ENCODE results near the gene EYS. TPM values are rescaled to one million over a fixed set of nuclear protein-coding genes. Genes with fewer than 3 reads are reported as not detected.

EYS gene
- total and polyA plus RNA-seq, 4 donors = not detected

- Histone ChIP-seq H3K36me3 (ENCODE audit: control insufficient read depth in 1 of 2, insufficient read depth in 2 of 2, low read length in 1 of 2) (no peaks in the 10 kb centered on the region), H3K4me3 (ENCODE audit: low read length in 2 of 2) (no peak overlapping the region), H3K27me3 (ENCODE audit: control insufficient read depth in 1 of 2, insufficient read depth in 2 of 2, low read length in 1 of 2) (no peaks in the 10 kb centered on the region), H3K9me3 (ENCODE audit: control insufficient read depth, low read length) (no peaks in the 10 kb centered on the region), H3K4me1 (ENCODE audit: control insufficient read depth in 1 of 2, insufficient read depth in 2 of 2, low read length in 2 of 2) (no peaks in the 10 kb centered on the region), H3K27ac (ENCODE audit: low read depth in 1 of 2, low read length in 2 of 2) (no peak overlapping the region)
- ATAC-seq (ENCODE audit: low FRiP score) (no peak), DNase-seq (no peak)
- 87 to 90% methylated on average over 4 of the region's 4 CpGs for WGBS, 2 donors
- intact Hi-C loops (cut with DNase I) = no loop called here
Measured at GRCh38 chr6:63872233-63872632, 1834.8 kb downstream of the EYS start.

DNA sequence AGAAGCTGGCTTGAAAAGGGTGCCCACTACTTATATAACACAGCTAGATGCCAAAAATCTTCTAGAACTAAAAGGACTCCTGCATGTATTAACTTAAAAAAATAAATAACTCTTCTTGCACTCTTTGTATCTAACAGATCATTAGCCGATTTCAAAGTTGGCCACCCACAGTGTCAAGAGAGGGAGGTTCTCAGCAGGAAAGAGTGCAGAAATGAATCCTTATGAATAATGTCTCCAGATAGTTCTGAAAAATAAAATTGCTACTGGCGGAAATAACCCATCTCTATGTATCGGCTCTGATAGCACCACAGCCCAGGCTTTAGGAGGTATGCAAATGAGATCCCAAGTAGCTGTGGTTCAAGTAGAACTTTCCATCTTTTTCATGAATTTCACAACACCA lies 1838.7 kb downstream of the EYS start:
- Histone ChIP-seq H3K4me3 (ENCODE audit: low read length in 2 of 2) (no peak overlapping the region), H3K27ac (ENCODE audit: low read depth in 1 of 2, low read length in 2 of 2) (no peak overlapping the region), H3K36me3 (ENCODE audit: control insufficient read depth in 1 of 2, insufficient read depth in 2 of 2, low read length in 1 of 2) (no peaks in the 10 kb centered on the region), H3K4me1 (ENCODE audit: control insufficient read depth in 1 of 2, insufficient read depth in 2 of 2, low read length in 2 of 2) (no peaks in the 10 kb centered on the region), H3K9me3 (ENCODE audit: control insufficient read depth, low read length) (no peaks in the 10 kb centered on the region), H3K27me3 (ENCODE audit: control insufficient read depth in 1 of 2, insufficient read depth in 2 of 2, low read length in 1 of 2) (no peaks in the 10 kb centered on the region)
- 72 to 78% methylated on average over 3 of the region's 3 CpGs for WGBS, 2 donors
- intact Hi-C loops (cut with DNase I) = no loop called here
- ATAC-seq (ENCODE audit: low FRiP score) = no peak
- no peak for DNase-seq

DNA sequence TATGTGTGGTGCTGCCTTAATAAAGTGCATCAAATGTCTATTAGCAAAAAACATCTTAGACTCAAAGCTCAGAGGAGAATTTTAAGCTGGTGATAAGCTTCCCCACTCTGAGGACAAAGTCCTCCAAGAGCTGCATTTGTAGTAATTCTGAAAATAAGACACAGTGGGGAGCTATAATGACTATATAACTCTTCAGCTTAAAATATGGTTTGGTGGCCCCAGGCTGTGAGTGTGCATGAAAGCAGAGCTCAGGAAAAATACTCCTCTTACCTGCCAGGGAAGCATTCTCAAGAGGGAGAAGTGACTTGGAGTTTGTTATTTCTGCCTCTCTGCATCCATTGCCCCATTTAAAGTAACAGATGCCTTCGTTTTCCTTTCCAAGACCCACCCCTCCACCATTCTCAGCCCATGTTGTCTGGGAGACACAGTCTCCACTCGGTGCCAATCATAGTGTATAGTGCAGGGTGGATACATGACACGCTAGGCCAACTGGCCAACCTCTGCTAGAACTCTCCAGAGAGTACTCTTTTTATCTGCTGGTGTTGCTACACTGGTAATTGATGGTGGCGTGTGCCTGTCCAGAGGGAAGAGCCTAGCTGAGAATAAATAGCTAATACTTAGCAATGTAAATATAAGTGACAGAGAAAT lies 1842.2 kb downstream of the EYS start:
- no peak overlapping the region for H3K27ac ChIP-seq (ENCODE audit: low read depth in 1 of 2, low read length in 2 of 2)
- 39 to 41% methylated on average over 4 of the region's 4 CpGs for WGBS, 2 donors
- DNase-seq (no peak), ATAC-seq (ENCODE audit: low FRiP score) (no peak)
- no peak overlapping the region for H3K4me3 ChIP-seq (ENCODE audit: low read length in 2 of 2)
- H3K4me1 ChIP-seq (ENCODE audit: control insufficient read depth in 1 of 2, insufficient read depth in 2 of 2, low read length in 2 of 2) = no peaks in the 10 kb centered on the region
- H3K36me3 ChIP-seq (ENCODE audit: control insufficient read depth in 1 of 2, insufficient read depth in 2 of 2, low read length in 1 of 2) = no peaks in the 10 kb centered on the region
- no peaks in the 10 kb centered on the region for H3K9me3 ChIP-seq (ENCODE audit: control insufficient read depth, low read length)
- intact Hi-C loops (cut with DNase I) = no loop called here
- no peaks in the 10 kb centered on the region for H3K27me3 ChIP-seq (ENCODE audit: control insufficient read depth in 1 of 2, insufficient read depth in 2 of 2, low read length in 1 of 2)

GRCh38 chr6:63864061-63864460 lies 1843.0 kb downstream of the EYS start:
- Histone ChIP-seq H3K9me3 (ENCODE audit: control insufficient read depth, low read length) (no peaks in the 10 kb centered on the region), H3K27me3 (ENCODE audit: control insufficient read depth in 1 of 2, insufficient read depth in 2 of 2, low read length in 1 of 2) (no peaks in the 10 kb centered on the region), H3K36me3 (ENCODE audit: control insufficient read depth in 1 of 2, insufficient read depth in 2 of 2, low read length in 1 of 2) (no peaks in the 10 kb centered on the region), H3K4me3 (ENCODE audit: low read length in 2 of 2) (no peak overlapping the region), H3K4me1 (ENCODE audit: control insufficient read depth in 1 of 2, insufficient read depth in 2 of 2, low read length in 2 of 2) (no peaks in the 10 kb centered on the region), H3K27ac (ENCODE audit: low read depth in 1 of 2, low read length in 2 of 2) (no peak overlapping the region)
- no peak for ATAC-seq (ENCODE audit: low FRiP score)
- DNase-seq = no peak
- intact Hi-C loops (cut with DNase I) = no loop called here
- 63 to 66% methylated on average over 1 of the region's 1 CpG for WGBS, 2 donors

- Histone ChIP-seq H3K9me3 (ENCODE audit: control insufficient read depth, low read length) (no peaks in the 10 kb centered on the region), H3K27me3 (ENCODE audit: control insufficient read depth in 1 of 2, insufficient read depth in 2 of 2, low read length in 1 of 2) (no peaks in the 10 kb centered on the region), H3K36me3 (ENCODE audit: control insufficient read depth in 1 of 2, insufficient read depth in 2 of 2, low read length in 1 of 2) (no peaks in the 10 kb centered on the region), H3K4me3 (ENCODE audit: low read length in 2 of 2) (no peak overlapping the region), H3K4me1 (ENCODE audit: control insufficient read depth in 1 of 2, insufficient read depth in 2 of 2, low read length in 2 of 2) (no peaks in the 10 kb centered on the region), H3K27ac (ENCODE audit: low read depth in 1 of 2, low read length in 2 of 2) (no peak overlapping the region)
- intact Hi-C loops (cut with DNase I) = no loop called here
- ATAC-seq (ENCODE audit: low FRiP score) = no peak
- DNase-seq = no peak
- WGBS, 2 donors = 77 to 79% methylated on average over 3 of the region's 3 CpGs
Measured at GRCh38 chr6:63862486-63863198, 1844.4 kb downstream of the EYS start.

DNA sequence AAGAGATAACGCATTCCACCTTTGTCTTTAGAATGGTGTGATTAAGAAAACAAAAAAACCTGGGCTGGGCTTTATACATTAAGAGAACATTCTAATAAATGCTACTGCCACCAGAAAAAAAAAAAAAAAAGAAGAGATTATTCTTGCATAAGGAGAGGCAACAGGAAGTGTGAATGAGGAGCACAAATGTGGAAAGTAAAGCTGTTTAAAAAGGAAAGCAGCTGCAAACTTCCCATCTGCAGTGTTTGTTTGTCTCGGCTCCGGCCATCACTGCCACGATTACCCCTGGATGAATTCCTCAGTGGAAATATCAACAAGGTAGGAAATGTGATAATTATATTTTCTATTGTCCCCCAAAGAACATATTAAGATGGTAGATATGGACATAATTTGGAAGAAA lies 1847.5 kb downstream of the EYS start:
- Histone ChIP-seq H3K27me3 (ENCODE audit: control insufficient read depth in 1 of 2, insufficient read depth in 2 of 2, low read length in 1 of 2) (no peaks in the 10 kb centered on the region), H3K36me3 (ENCODE audit: control insufficient read depth in 1 of 2, insufficient read depth in 2 of 2, low read length in 1 of 2) (no peaks in the 10 kb centered on the region), H3K4me1 (ENCODE audit: control insufficient read depth in 1 of 2, insufficient read depth in 2 of 2, low read length in 2 of 2) (no peaks in the 10 kb centered on the region), H3K9me3 (ENCODE audit: control insufficient read depth, low read length) (no peaks in the 10 kb centered on the region), H3K27ac (ENCODE audit: low read depth in 1 of 2, low read length in 2 of 2) (no peak overlapping the region), H3K4me3 (ENCODE audit: low read length in 2 of 2) (no peak overlapping the region)
- ATAC-seq (ENCODE audit: low FRiP score) = no peak
- WGBS, 2 donors = 52 to 69% methylated on average over 4 of the region's 4 CpGs
- no peak for DNase-seq
- intact Hi-C loops (cut with DNase I) = no loop called here

GRCh38 chr6:63858691-63859090 lies 1848.3 kb downstream of the EYS start:
- 62 to 63% methylated on average over 2 of the region's 2 CpGs for WGBS, 2 donors
- intact Hi-C loops (cut with DNase I) = no loop called here
- H3K4me3 ChIP-seq (ENCODE audit: low read length in 2 of 2) = no peak overlapping the region
- no peak overlapping the region for H3K27ac ChIP-seq (ENCODE audit: low read depth in 1 of 2, low read length in 2 of 2)
- no peaks in the 10 kb centered on the region for H3K4me1 ChIP-seq (ENCODE audit: control insufficient read depth in 1 of 2, insufficient read depth in 2 of 2, low read length in 2 of 2)
- H3K27me3 ChIP-seq (ENCODE audit: control insufficient read depth in 1 of 2, insufficient read depth in 2 of 2, low read length in 1 of 2) = no peaks in the 10 kb centered on the region
- DNase-seq = no peak
- no peak for ATAC-seq (ENCODE audit: low FRiP score)
- no peaks in the 10 kb centered on the region for H3K9me3 ChIP-seq (ENCODE audit: control insufficient read depth, low read length)
- H3K36me3 ChIP-seq (ENCODE audit: control insufficient read depth in 1 of 2, insufficient read depth in 2 of 2, low read length in 1 of 2) = no peaks in the 10 kb centered on the region

- Histone ChIP-seq H3K36me3 (ENCODE audit: control insufficient read depth in 1 of 2, insufficient read depth in 2 of 2, low read length in 1 of 2) (no peaks in the 10 kb centered on the region), H3K4me1 (ENCODE audit: control insufficient read depth in 1 of 2, insufficient read depth in 2 of 2, low read length in 2 of 2) (no peaks in the 10 kb centered on the region), H3K9me3 (ENCODE audit: control insufficient read depth, low read length) (no peaks in the 10 kb centered on the region), H3K4me3 (ENCODE audit: low read length in 2 of 2) (no peak overlapping the region), H3K27me3 (ENCODE audit: control insufficient read depth in 1 of 2, insufficient read depth in 2 of 2, low read length in 1 of 2) (no peaks in the 10 kb centered on the region), H3K27ac (ENCODE audit: low read depth in 1 of 2, low read length in 2 of 2) (no peak overlapping the region)
- DNase-seq (no peak), ATAC-seq (ENCODE audit: low FRiP score) (no peak)
- intact Hi-C loops (cut with DNase I) = no loop called here
- WGBS, 2 donors = 22 to 30% methylated on average over 1 of the region's 1 CpG
Measured at GRCh38 chr6:63856271-63856670, 1850.8 kb downstream of the EYS start.

- no peaks in the 10 kb centered on the region for H3K4me1 ChIP-seq (ENCODE audit: control insufficient read depth in 1 of 2, insufficient read depth in 2 of 2, low read length in 2 of 2)
- no peaks in the 10 kb centered on the region for H3K9me3 ChIP-seq (ENCODE audit: control insufficient read depth, low read length)
- intact Hi-C loops (cut with DNase I) = no loop called here
- no peak overlapping the region for H3K4me3 ChIP-seq (ENCODE audit: low read length in 2 of 2)
- H3K27me3 ChIP-seq (ENCODE audit: control insufficient read depth in 1 of 2, insufficient read depth in 2 of 2, low read length in 1 of 2) = no peaks in the 10 kb centered on the region
- H3K27ac ChIP-seq (ENCODE audit: low read depth in 1 of 2, low read length in 2 of 2) = no peak overlapping the region
- ATAC-seq (ENCODE audit: low FRiP score) (no peak), DNase-seq (no peak)
- H3K36me3 ChIP-seq (ENCODE audit: control insufficient read depth in 1 of 2, insufficient read depth in 2 of 2, low read length in 1 of 2) = no peaks in the 10 kb centered on the region
- WGBS, 2 donors = 90 to 93% methylated on average over 2 of the region's 2 CpGs
Measured at GRCh38 chr6:63844287-63844686, 1862.7 kb downstream of the EYS start.
